IPS DF 6.9 (cell line): Measurements from ENCODE around the gene PPP1R3D.

ENCODE experiments used
- DNase-seq: peaks from one replicate; pipeline ENCODE4 v3.0.0-alpha.2; 2013; ENCODE audit warnings: low read depth, low spot score
- H3K27ac ChIP-seq: one replicate; pipeline ENCODE4 v1.5.1; 2013; ENCODE audit warnings: low read length, control low read depth
- H3K27me3 ChIP-seq: 2 replicates; pipeline ENCODE4 v1.6.1; 2013; ENCODE audit warnings: mild to moderate bottlenecking, low read length; ENCODE audit not compliant: control insufficient read depth, insufficient read depth
- H3K36me3 ChIP-seq: 2 replicates; pipeline ENCODE4 v1.6.1; 2013; ENCODE audit warnings: low read length; ENCODE audit not compliant: control insufficient read depth, insufficient read depth
- H3K4me1 ChIP-seq: 2 replicates; pipeline ENCODE4 v1.6.1; 2013; ENCODE audit warnings: low read length; ENCODE audit not compliant: control insufficient read depth, insufficient read depth
- H3K4me3 ChIP-seq: 2 replicates; pipeline ENCODE4 v1.5.1; 2013; ENCODE audit warnings: mild to moderate bottlenecking, low read length
- H3K9me3 ChIP-seq: 2 replicates; pipeline ENCODE4 v1.6.1; 2013; ENCODE audit warnings: low read length, inconsistent platforms; ENCODE audit not compliant: control insufficient read depth, insufficient read depth
- WGBS: extraction: QIAGEN DNeasy Blood & Tissue Kit; methylation state at CpG from one replicate; pipeline ENCODE4 v1.1.7; 2013; ENCODE audit warnings: mixed read lengths, missing lambda C conversion rate; ENCODE audit not compliant: insufficient read length, insufficient coverage; 5-methylcytosine and 5-hydroxymethylcytosine counted together

PPP1R3D gene

DNA sequence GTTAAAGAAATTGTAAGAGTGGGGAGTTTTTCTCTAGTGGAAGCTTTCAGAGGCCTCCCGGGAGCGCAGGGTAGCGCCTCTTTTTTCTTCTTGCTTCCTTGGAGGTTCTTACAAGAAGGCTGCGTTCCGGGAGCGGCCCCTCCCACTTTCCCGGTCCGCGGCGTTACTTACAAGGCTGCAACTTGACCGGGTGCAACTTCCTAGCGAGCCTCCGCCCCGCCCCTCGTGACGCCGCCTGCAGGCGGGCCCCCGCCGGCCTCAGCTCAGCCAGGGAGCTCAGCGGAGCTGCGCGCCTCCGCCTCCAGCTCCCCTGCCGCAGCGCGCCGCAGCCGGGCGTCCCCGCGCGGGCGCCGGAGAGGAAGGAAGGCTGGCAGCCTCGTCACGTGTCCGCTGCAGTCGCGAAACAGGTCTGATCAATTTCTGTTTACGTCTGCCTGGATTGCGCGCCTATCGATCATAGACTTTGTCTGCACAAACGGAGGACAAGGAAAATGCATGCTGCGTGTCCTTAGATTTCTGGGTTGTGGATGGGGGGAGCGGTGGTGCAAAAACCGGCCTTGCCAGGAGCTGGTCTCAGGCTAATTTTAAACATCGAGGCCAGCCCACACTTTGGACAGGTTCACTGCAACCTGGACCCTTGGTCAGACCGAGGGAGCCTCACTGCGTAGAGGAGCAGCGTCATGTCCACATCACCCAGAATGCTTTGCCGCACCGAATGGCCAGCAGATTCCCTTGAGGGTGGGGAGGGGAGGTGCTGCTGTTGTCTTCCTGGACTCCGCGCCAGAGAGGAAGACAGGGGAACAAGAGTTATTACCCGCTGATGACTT is at the start of gene PPP1R3D, which contains the start of gene FAM217B:
Gene PPP1R3D (minus strand): TSS at position 177 of the 827 bp plus-strand sequence. CDS start 374 bp downstream, outside the sequence.
Gene FAM217B (plus strand): TSS at position 261 of the 827 bp plus-strand sequence. CDS start 3,555 bp downstream, outside the sequence.
- DNase-seq: no peak
- Histone ChIP-seq H3K9me3 (no peaks in the 10 kb centered on the region), H3K27ac (no peak within 1 kb of the TSS), H3K36me3 (peaks cover 7% of the 10 kb centered on the region), H3K4me3 (peak within 1 kb of the TSS; percentile 63), H3K4me1 (no peaks in the 10 kb centered on the region), H3K27me3 (peaks cover 4% of the 10 kb centered on the region; the same call in 1 of the 2 replicates)
- no CpG with 5 or more reads among the region's 57 CpGs for WGBS

GRCh38 chr20:59988141-59988540 is 48.0 kb upstream of the PPP1R3D start:
- H3K36me3 ChIP-seq: no peaks in the 10 kb centered on the region
- H3K27ac ChIP-seq: no peak overlapping the region
- H3K4me1 ChIP-seq: peaks cover 2% of the 10 kb centered on the region; the same call in 1 of the 2 replicates
- no peak for DNase-seq
- no CpG with 5 or more reads among the region's 5 CpGs for WGBS
- no peak overlapping the region for H3K4me3 ChIP-seq
- H3K27me3 ChIP-seq: no peaks in the 10 kb centered on the region
- H3K9me3 ChIP-seq: no peaks in the 10 kb centered on the region

- Histone ChIP-seq H3K27ac (no peak overlapping the region), H3K4me1 (peaks cover 2% of the 10 kb centered on the region; the same call in 1 of the 2 replicates), H3K36me3 (no peaks in the 10 kb centered on the region), H3K27me3 (no peaks in the 10 kb centered on the region), H3K9me3 (no peaks in the 10 kb centered on the region), H3K4me3 (no peak overlapping the region)
- no CpG with 5 or more reads among the region's 7 CpGs for WGBS
- DNase-seq: no peak
Observed at GRCh38 chr20:59987135-59987534, 47.0 kb upstream of the PPP1R3D start.

GRCh38 chr20:59985864-59986263 is 45.8 kb upstream of the PPP1R3D start:
- no CpG with 5 or more reads among the region's 3 CpGs for WGBS
- Histone ChIP-seq H3K36me3 (no peaks in the 10 kb centered on the region), H3K4me3 (no peak overlapping the region), H3K27me3 (no peaks in the 10 kb centered on the region), H3K4me1 (peaks cover 2% of the 10 kb centered on the region; the same call in 1 of the 2 replicates), H3K9me3 (no peaks in the 10 kb centered on the region), H3K27ac (no peak overlapping the region)
- no peak for DNase-seq

- no peaks in the 10 kb centered on the region for H3K36me3 ChIP-seq
- peaks cover 2% of the 10 kb centered on the region; the same call in 1 of the 2 replicates for H3K4me1 ChIP-seq
- no peak overlapping the region for H3K4me3 ChIP-seq
- H3K27me3 ChIP-seq: no peaks in the 10 kb centered on the region
- DNase-seq: no peak
- no peak overlapping the region for H3K27ac ChIP-seq
- no peaks in the 10 kb centered on the region for H3K9me3 ChIP-seq
- no CpG with 5 or more reads among the region's 8 CpGs for WGBS
Observed at GRCh38 chr20:59985164-59985563, 45.1 kb upstream of the PPP1R3D start.

GRCh38 chr20:59984541-59984940 is 44.4 kb upstream of the PPP1R3D start:
- 100% methylated on average over 3 of the region's 4 CpGs for WGBS
- H3K27ac ChIP-seq: no peak overlapping the region
- no peaks in the 10 kb centered on the region for H3K27me3 ChIP-seq
- no peaks in the 10 kb centered on the region for H3K36me3 ChIP-seq
- H3K4me1 ChIP-seq: peaks cover 2% of the 10 kb centered on the region; the same call in 1 of the 2 replicates
- DNase-seq: no peak
- no peak overlapping the region for H3K4me3 ChIP-seq
- no peaks in the 10 kb centered on the region for H3K9me3 ChIP-seq

DNA sequence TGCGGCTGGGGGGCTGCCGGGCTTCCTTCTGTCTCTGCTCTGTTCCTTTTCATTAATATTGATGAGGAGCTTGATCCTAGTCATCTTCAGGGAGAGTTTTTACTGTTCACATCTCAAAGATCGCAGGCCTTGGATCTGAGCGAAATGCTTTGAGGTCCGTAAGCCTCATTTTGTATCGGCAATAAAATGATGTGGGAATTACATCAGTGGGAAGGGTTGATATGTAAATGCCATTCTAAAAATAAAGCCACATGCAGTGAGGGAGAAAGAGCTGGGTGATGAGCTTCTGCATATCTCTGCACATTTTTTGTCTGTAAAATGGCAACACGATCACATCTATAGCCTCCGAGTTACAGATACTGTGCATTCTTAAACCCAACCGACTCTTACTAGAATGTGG is 43.0 kb upstream of the PPP1R3D start:
- DNase-seq: no peak
- Histone ChIP-seq H3K9me3 (no peaks in the 10 kb centered on the region), H3K27me3 (no peaks in the 10 kb centered on the region), H3K27ac (no peak overlapping the region), H3K4me1 (no peaks in the 10 kb centered on the region), H3K36me3 (no peaks in the 10 kb centered on the region), H3K4me3 (no peak overlapping the region)
- WGBS: no CpG with 5 or more reads among the region's 9 CpGs

GRCh38 chr20:59977086-59977485 is 37.0 kb upstream of the PPP1R3D start:
- DNase-seq: no peak
- no CpG with 5 or more reads among the region's 9 CpGs for WGBS

GRCh38 chr20:59976156-59976782 is 36.2 kb upstream of the PPP1R3D start:
- Histone ChIP-seq H3K27me3 (no peaks in the 10 kb centered on the region), H3K36me3 (no peaks in the 10 kb centered on the region), H3K9me3 (no peaks in the 10 kb centered on the region), H3K4me1 (no peaks in the 10 kb centered on the region), H3K4me3 (no peak overlapping the region), H3K27ac (no peak overlapping the region)
- WGBS: no CpG with 5 or more reads among the region's 6 CpGs
- DNase-seq: no peak

More at GRCh38 chr20:59977086-59977485, 37.0 kb upstream of the PPP1R3D start:
- Histone ChIP-seq H3K27ac (no peak overlapping the region), H3K9me3 (no peaks in the 10 kb centered on the region), H3K4me1 (no peaks in the 10 kb centered on the region), H3K4me3 (no peak overlapping the region), H3K27me3 (no peaks in the 10 kb centered on the region), H3K36me3 (no peaks in the 10 kb centered on the region)

GRCh38 chr20:59972037-59972801 is 32.1 kb upstream of the PPP1R3D start:
- H3K4me1 ChIP-seq: no peaks in the 10 kb centered on the region
- no peak overlapping the region for H3K27ac ChIP-seq
- no peaks in the 10 kb centered on the region for H3K27me3 ChIP-seq
- no peaks in the 10 kb centered on the region for H3K36me3 ChIP-seq
- no peak for DNase-seq
- no peaks in the 10 kb centered on the region for H3K9me3 ChIP-seq
- no peak overlapping the region for H3K4me3 ChIP-seq
- WGBS: no CpG with 5 or more reads among the region's 12 CpGs
